Endothelial cell of umbilical vein (primary cell): Measurements from ENCODE around the gene CDC42BPG. TPM values are rescaled to one million over a fixed set of nuclear protein-coding genes. Genes with fewer than 3 reads are reported as not detected.

Experiments
- BruUV-seq: library from RNA; stranded (reverse); fragments of 400-500 nt; replicated peaks from 2 replicates; lab custom pipeline; 2021; lab: Mats Ljungman, UMichigan
- CTCF ChIA-PET: fragments of 300-600, 350-600 bp; sonication (Branson Sonifier 250); formaldehyde crosslinking; loops from one replicate; lab custom pipeline; 2021; ENCODE audit warnings: antibody characterized with exemption, inconsistent platforms; lab: Charles Lee
- POLR2A ChIA-PET: fragments of 300-600, 350-600 bp; sonication (Branson Sonifier 250); formaldehyde crosslinking; loops from one replicate; lab custom pipeline; 2021; ENCODE audit warnings: antibody characterized with exemption, inconsistent platforms; lab: Charles Lee
- DNase-seq: peaks from one replicate; pipeline ENCODE4 v3.0.0-alpha.2; 2011; ENCODE audit warnings: low read depth, low spot score
- FAIRE-seq: peaks from 2 replicates; lab custom pipeline; 2011; peaks lifted over from hg19 to GRCh38; lab: Jason Lieb, UNC
- H2AFZ ChIP-seq: 2 replicates; pipeline ENCODE4 v1.6.0; 2012; ENCODE audit warnings: low read depth, low read length, control low read depth, inconsistent platforms
- H3K27ac ChIP-seq: 2 replicates; pipeline ENCODE4 v1.5.1; 2011; ENCODE audit warnings: low read depth, mild to moderate bottlenecking, control low read depth, low read length, moderate library complexity; ENCODE audit not compliant: insufficient read depth
- H3K27me3 ChIP-seq, 2 experiments: 2 replicates each; pipeline versions ENCODE4 v1.6.0 to v1.6.1; 2011; ENCODE audit warnings: low read length in 2 of 2, mixed read lengths in 1 of 2; ENCODE audit not compliant: control insufficient read depth in 2 of 2, insufficient read depth in 2 of 2
- H3K36me3 ChIP-seq, 2 experiments: 2 replicates in 1 of 2; 3 replicates in 1 of 2; pipeline ENCODE4 v1.5.1; 2011; ENCODE audit warnings: low read length in 2 of 2, mild to moderate bottlenecking in 1 of 2, moderate library complexity in 1 of 2; ENCODE audit not compliant: control insufficient read depth in 2 of 2, insufficient read depth in 2 of 2; ENCODE audit errors: extremely low read depth in 1 of 2
- H3K4me1 ChIP-seq: 3 replicates; pipeline ENCODE4 v1.5.1; 2011; ENCODE audit warnings: mild to moderate bottlenecking, low read length; ENCODE audit not compliant: control insufficient read depth, insufficient read depth; ENCODE audit errors: extremely low read depth
- H3K4me2 ChIP-seq: 2 replicates; pipeline ENCODE4 v1.6.1; 2011; ENCODE audit warnings: low read length, control low read depth, mixed read lengths; ENCODE audit not compliant: insufficient read depth
- H3K4me3 ChIP-seq, 3 experiments: fragments of 200-600 bp in 1 of 3; sonication (generic), shearing (Covaris generic) in 1 of 3; replicated peaks in 1 of 3; 2 replicates each; pipeline ENCODE4 v1.5.1; 2011 to 2016; ENCODE audit warnings: control low read depth in 3 of 3, low read length in 3 of 3, mild to moderate bottlenecking in 2 of 3, inconsistent platforms in 1 of 3, low read depth in 1 of 3, moderate library complexity in 1 of 3; ENCODE audit not compliant: insufficient read depth in 1 of 3
- H3K79me2 ChIP-seq: 2 replicates; pipeline ENCODE4 v1.6.0; 2012; ENCODE audit warnings: low read length, inconsistent platforms; ENCODE audit not compliant: control insufficient read depth, insufficient read depth
- H3K9ac ChIP-seq: replicated peaks from 2 replicates; pipeline ENCODE3; 2011; ENCODE audit warnings: low read length, control low read depth; ENCODE audit not compliant: insufficient read depth; ENCODE audit errors: extremely low read depth
- H3K9me1 ChIP-seq: replicated peaks from 3 replicates; pipeline ENCODE4 v1.6.0; 2011; ENCODE audit warnings: mild to moderate bottlenecking, low read length; ENCODE audit not compliant: control insufficient read depth, insufficient read depth; ENCODE audit errors: extremely low read depth
- H3K9me3 ChIP-seq: replicated peaks from 2 replicates; pipeline ENCODE4 v1.5.1; 2012; ENCODE audit warnings: low read length, inconsistent platforms; ENCODE audit not compliant: control insufficient read depth, insufficient read depth
- H4K20me1 ChIP-seq: replicated peaks from 2 replicates; pipeline ENCODE3; 2011; ENCODE audit warnings: mild to moderate bottlenecking, low read length; ENCODE audit not compliant: control insufficient read depth, insufficient read depth; ENCODE audit errors: extremely low read depth
- CTCF ChIP-seq, 2 donors: IDR thresholded peaks; 1 replicate in 1 of 2; 2 replicates in 1 of 2; pipeline ENCODE4 v1.5.1; 2011; ENCODE audit warnings: low read length in 2 of 2, mild to moderate bottlenecking in 2 of 2, moderate library complexity in 2 of 2, control low read depth in 1 of 2, inconsistent platforms in 1 of 2, low read depth in 1 of 2; ENCODE audit not compliant: insufficient read depth in 1 of 2; ENCODE audit errors: extremely low read depth in 1 of 2
- EZH2 ChIP-seq: IDR thresholded peaks from 2 replicates; pipeline ENCODE4 v1.6.1; 2012; ENCODE audit warnings: borderline replicate concordance, low read depth, mild to moderate bottlenecking, moderate library complexity, low read length, inconsistent platforms; ENCODE audit not compliant: severe bottlenecking
- FOS ChIP-seq: IDR thresholded peaks from 2 replicates; pipeline ENCODE4 v1.6.1; 2011; ENCODE audit warnings: mild to moderate bottlenecking, low read length, moderate library complexity, borderline replicate concordance; ENCODE audit not compliant: insufficient read depth
- GATA2 ChIP-seq: IDR thresholded peaks from 2 replicates; pipeline ENCODE4 v1.7.0; 2011; ENCODE audit warnings: low read depth, mild to moderate bottlenecking, moderate library complexity, mixed read lengths, low read length; ENCODE audit not compliant: insufficient read length, insufficient read depth
- JUN ChIP-seq: IDR thresholded peaks from 2 replicates; pipeline ENCODE4 v1.6.1; 2011; ENCODE audit warnings: borderline replicate concordance, low read depth; ENCODE audit not compliant: insufficient read length, insufficient read depth
- MAX ChIP-seq: IDR thresholded peaks from 2 replicates; pipeline ENCODE4 v1.6.1; 2011; ENCODE audit not compliant: insufficient read depth, insufficient read length
- MYC ChIP-seq: IDR thresholded peaks from one replicate; pipeline ENCODE4 v1.6.1; 2011; ENCODE audit warnings: mild to moderate bottlenecking, low read depth, low read length
- POLR2A ChIP-seq: IDR thresholded peaks from 2 replicates; pipeline ENCODE4 v1.6.1; 2012; ENCODE audit warnings: low read depth, mild to moderate bottlenecking, control low read depth, low read length
- POLR2AphosphoS5 ChIP-seq: IDR thresholded peaks from 2 replicates; pipeline ENCODE4 v1.6.1; 2012; ENCODE audit warnings: low read depth, mild to moderate bottlenecking, control low read depth, low read length, moderate library complexity; ENCODE audit not compliant: insufficient read depth
- dilution Hi-C: fragments of 300-500 bp; cut with MboI; formaldehyde crosslinking; loops from one replicate; pipeline ENCODE4 v1.15.0; 2019; ENCODE audit warnings: low sequenced_read_pairs; ENCODE audit not compliant: extremely low pct_ligation_motif_present
- intact Hi-C: fragments of 100-400 bp; cut with micrococcal nuclease; formaldehyde crosslinking; loops from one replicate; pipeline ENCODE4 v1.10.0; 2022
- polyA plus RNA-seq, 4 experiments: library from polyadenylated mRNA; depleted of rRNA in 3 of 4; stranded (reverse) in 3 of 4; unstranded in 1 of 4; fragments of >200 nt; gene quantifications; 2 replicates each; pipeline versions ENCODE4 v1.2.1 to v1.2.3, GENCODE V29; 2011 to 2012; ENCODE audit warnings: missing spikeins in 1 of 4
- total RNA-seq: library from RNA; stranded (reverse); gene quantifications from 2 replicates; pipeline ENCODE4 v1.2.3, GENCODE V29; 2021

CDC42BPG gene
- total and polyA plus RNA-seq, 2 donors (not counting 3 experiments of a cell fraction or from before 2014, with no cell fraction given): 0.19 to 0.42 TPM

- ChIA-PET POLR2A (no interaction called here), CTCF (interaction anchor here (0.7 to 9.4 kb wide), 5 partner anchors 24 to 46 kb away, joined by 3 to 168 read pairs (median 3); partner anchors contain the start of gene CDC42BPG)
- no peaks in the 10 kb centered on the region for H3K4me1 ChIP-seq
- no TSS peak for BruUV-seq
- no peaks in the 10 kb centered on the region for H3K9me1 ChIP-seq
- H3K4me2 ChIP-seq: no peak overlapping the region
- no peak for DNase-seq
- no peaks in the 10 kb centered on the region for H3K9me3 ChIP-seq
- no peak for FAIRE-seq
- no peak overlapping the region for H3K9ac ChIP-seq
- no peaks in the 10 kb centered on the region for H3K79me2 ChIP-seq
- dilution Hi-C loops (loop anchor here (10.0 kb wide), 1 partner anchor 49 kb away; the partner anchor contains the start of gene CDC42BPG), intact Hi-C loops (loop anchor here (1.0 kb wide), 2 partner anchors 46 to 116 kb away; no protein-coding TSS in a partner anchor)
- peaks cover 0 to 12% of the 10 kb centered on the region in 2 experiments for H3K36me3 ChIP-seq
- H3K27me3 ChIP-seq: no peaks in the 10 kb centered on the region
- no peak overlapping the region for H3K27ac ChIP-seq
- no peak overlapping the region for H3K4me3 ChIP-seq
- no peak overlapping the region for H2AFZ ChIP-seq
- TF ChIP-seq POLR2A (no peak), EZH2 (no peak), MYC (no peak), FOS (no peak), GATA2 (no peak), CTCF (IDR thresholded peaks at IDR 0.05; ENCODE audit: extremely low read depth in 1 of 2, insufficient read depth in 1 of 2, low read depth in 1 of 2, low read length in 2 of 2) (no peak), POLR2AphosphoS5 (no peak), JUN (no peak), MAX (no peak)
- no peaks in the 10 kb centered on the region for H4K20me1 ChIP-seq
Measured at GRCh38 chr11:64893194-64894069, 49.0 kb upstream of the CDC42BPG start.
